GM18502 (cell line): ENCODE results near the gene NRF1.

Experiments used
- ATAC-seq: cut with Tn5 transposase; IDR thresholded peaks from one replicate; pipeline ENCODE4 v1.9.1; 2021; ENCODE audit warnings: mild to moderate bottlenecking; ENCODE audit not compliant: unreplicated experiment, poor library complexity

Gene NRF1

DNA sequence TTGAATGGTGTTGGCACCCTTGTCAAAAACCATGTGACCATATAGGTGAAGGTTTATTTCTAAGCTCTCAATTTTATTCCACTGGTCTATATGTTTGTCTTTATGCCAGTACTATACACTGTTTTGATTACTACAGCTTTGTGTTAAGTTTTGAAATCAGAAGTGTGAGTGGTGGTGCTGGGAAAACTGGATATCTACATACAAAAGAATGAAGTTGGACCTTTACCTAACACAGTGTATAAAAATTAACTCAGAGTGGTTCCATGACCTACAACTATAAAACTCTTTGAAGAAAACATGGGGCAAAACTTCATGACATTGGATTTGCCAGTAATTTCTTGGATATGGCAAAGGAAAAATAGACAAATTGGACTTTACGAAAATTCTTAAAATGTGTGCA, 112.2 kb downstream of the NRF1 start:
- ATAC-seq: no peak

DNA sequence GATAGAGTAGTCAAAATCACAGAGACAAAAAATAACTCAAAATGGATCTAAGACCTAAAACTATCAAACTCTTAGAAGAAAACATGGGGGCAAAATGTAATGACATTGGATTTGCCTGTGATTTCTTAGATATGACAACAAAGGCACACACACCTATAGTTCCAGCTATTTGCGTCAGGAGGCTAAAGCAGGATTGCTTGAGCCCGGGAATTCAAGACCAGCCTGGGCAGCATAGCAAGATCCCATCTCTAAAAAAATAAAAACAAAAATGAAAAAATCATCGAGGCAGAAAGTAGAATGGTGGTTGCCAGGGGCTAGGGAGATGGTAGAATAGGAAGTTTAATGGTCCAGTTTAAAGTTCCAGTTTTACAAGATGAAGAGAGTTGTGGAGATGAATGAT, 113.3 kb downstream of the NRF1 start:
- ATAC-seq: no peak

GRCh38 chr7:129728875-129729467, 117.5 kb downstream of the NRF1 start:
- ATAC-seq: no peak

GRCh38 chr7:129729511-129729910, 118.0 kb downstream of the NRF1 start:
- no peak for ATAC-seq

DNA sequence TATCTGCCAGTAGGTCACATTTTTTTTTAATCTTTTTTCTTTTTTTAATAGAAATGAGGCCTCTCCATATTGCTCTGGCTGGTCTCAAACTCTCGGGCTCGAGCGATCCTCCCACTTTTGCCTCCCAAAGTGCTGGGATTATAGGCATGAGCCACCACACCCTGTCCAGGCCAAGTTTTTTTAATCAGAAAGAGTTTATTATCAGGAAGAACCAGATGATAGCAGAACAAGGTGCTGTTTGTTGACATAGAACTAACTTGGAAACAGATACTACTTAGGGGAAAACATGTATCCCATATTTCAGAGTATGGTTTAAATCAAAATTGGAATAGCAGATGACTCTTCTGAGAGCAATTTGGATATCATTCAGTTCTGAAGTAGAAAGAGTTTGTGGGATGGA, 118.6 kb downstream of the NRF1 start:
- ATAC-seq: no peak

DNA sequence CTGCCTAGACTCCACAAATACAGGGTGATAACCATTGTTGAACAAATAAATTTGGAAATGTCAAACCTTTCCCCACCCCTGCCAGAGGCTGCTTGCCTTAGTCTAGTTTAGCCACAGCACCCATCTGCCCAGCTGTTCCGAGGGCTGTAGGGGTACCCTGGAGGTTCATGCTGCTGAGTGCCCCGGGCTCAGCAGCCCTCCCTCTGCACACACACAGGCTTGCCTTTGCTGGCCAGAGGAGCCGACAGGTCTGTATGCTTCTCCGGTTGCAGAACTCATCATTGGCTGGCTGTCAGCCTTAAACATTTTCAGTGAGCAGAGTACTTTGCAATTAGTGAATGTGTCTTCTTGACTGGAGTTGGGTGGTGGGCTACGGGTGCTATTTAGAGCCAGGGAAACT, 122.9 kb downstream of the NRF1 start:
- ATAC-seq: no peak

DNA sequence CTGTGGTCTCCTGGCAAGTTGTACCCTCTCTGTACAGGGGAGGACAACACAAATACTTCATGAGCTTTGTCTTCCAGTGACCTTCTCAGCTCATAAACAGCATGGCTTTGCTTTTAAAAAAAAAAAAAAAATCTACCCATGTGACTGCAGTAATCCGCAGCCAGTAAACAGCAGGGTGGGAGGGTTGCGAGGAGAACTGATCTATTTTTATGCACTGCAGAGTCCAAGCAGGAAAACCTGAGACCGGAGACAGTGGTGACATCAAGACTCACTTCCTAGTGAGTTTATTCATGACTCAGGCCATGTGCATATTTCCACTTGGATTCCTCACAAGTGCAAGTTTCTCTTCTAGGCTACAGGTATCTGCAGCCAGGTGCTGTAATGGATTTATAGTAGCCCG, 127.9 kb downstream of the NRF1 start:
- ATAC-seq: no peak

- ATAC-seq: no peak
These were observed 129.3 kb downstream of the NRF1 start for GRCh38 chr7:129740574-129741410.

- ATAC-seq: no peak
These were observed 130.3 kb downstream of the NRF1 start for GRCh38 chr7:129741743-129742213.

- ATAC-seq: no peak
These were observed 130.7 kb downstream of the NRF1 start for GRCh38 chr7:129742256-129742655.

GRCh38 chr7:129746857-129747529, 135.5 kb downstream of the NRF1 start:
- ATAC-seq: no peak

DNA sequence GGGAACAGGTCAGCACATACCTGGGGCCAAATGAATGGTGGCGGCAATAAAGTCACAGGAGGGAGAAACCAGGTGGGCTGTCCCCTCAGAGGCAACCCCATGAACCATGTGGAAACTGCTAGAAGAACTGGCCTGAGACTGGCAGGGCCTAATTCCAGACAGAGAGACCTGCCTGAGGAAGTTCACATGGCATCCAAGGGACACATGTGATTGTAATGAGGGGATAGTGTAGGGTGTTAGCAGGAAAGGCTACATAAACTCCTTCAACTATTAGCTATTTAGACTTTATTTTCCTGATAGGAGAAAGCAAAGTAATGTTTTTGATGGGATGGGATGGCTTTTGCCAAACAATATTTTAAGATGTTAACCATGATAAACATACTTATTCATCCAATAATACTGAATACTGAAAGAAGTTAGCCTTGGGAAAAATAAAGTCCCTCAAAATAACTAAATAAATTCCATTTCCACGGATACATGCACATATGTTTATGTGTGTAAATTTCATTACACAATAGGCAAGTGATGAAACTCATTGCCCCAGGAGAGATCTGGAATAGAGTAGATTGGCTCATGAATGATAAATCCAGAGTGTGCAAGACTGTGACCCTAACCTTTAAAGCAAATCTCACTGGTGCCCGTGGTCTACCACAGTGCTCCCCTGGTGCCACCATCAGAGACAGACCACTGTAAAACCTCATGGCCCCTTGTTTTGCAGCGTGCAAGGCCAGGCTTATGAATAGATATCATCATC, 137.0 kb downstream of the NRF1 start:
- ATAC-seq: no peak

GRCh38 chr7:129750091-129750490, 138.6 kb downstream of the NRF1 start:
- ATAC-seq: no peak

DNA sequence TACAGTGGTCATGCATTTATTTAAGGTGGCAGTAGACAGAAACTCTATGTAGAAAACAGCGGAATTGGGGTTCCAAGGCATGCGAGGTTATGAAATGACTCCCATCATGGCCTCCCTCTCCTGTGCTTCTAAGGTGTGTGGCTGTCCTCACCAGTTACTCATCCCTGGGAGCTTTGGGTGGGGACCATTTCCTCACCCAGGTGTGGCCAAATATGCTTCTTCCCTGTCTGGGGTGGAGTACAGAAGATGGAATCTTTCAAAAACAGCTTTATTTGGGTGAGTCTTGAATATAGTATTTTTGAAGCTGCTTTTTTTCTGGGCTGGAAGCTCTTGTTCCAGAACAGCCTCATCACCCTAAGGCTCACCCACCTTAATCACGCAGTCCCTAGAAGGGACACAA, 139.0 kb downstream of the NRF1 start:
- no peak for ATAC-seq

- no peak for ATAC-seq
These were observed 140.4 kb downstream of the NRF1 start for GRCh38 chr7:129751916-129752315.

- ATAC-seq: no peak
These were observed 141.2 kb downstream of the NRF1 start for GRCh38 chr7:129752760-129753159.

DNA sequence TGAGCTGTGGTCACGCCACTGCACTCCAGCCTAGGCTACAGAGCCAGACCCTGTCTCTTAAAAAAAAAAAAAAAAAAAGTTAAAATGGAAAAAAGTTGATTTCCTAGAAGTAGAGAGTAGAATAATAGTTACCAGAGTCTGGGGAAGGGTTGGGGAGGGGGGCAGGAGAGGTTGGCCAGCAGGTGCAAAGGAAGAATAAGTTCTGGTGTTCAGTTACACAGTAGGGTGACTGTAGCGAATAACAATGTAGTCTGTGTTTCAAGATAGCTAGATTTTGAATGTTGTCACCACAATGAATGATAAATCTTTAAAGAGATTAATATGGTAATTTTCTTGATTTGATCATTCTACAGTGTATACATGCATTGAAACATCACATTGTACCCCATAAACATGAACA, 142.9 kb downstream of the NRF1 start:
- ATAC-seq: no peak

- ATAC-seq: no peak
These were observed 146.5 kb downstream of the NRF1 start for GRCh38 chr7:129757991-129758390.

DNA sequence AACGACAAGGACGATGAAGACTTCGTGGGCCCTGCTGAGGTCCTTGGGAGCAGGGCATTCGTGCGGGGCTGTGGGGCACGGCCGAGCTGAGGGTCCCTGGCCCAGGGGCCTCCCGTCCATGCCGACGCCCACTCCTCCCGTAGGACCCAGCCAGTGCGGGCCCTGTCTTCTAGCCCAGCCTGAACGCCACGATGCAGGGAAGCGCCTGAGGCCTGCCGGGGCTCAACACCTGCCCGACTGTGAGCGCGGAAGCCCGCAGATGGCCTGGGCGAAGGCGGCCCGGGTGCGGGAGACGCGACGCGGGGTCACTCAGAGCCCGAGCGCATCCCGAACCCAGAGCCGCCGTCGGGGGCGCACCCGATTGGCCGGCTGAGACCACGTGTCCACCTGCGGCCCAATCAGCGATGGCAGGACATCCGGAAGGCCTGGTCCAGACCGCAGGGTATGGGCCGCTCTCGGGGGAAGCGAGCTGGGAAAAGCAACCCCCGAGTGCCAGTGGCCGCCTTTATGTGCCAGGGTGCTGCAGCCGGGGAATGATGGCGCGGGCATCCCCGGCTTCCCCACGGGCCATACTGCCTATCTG, 151.0 kb downstream of the NRF1 start:
- no peak for ATAC-seq
